NOMO-1 (cell line): ENCODE data around the gene MRPL12.
A peak's percentile ranks its signal among the peaks of the same experiment; 100 is the strongest.

Source experiments
- DNase-seq, 2 experiments: peaks; one replicate each; lab custom pipeline; 2025; ENCODE audit not compliant: unreplicated experiment in 2 of 2; lab: John Stamatoyannopoulos, UW

MRPL12 gene

GRCh38 chr17:81715107-81715871, 12.1 kb downstream of the MRPL12 start:
- DNase-seq = no peak

GRCh38 chr17:81715872-81716673, 12.9 kb downstream of the MRPL12 start:
- DNase-seq = no peak

- no peak for DNase-seq
These were observed 13.5 kb downstream of the MRPL12 start for GRCh38 chr17:81716674-81716996.

- DNase-seq = no peak
These were observed 14.0 kb downstream of the MRPL12 start for GRCh38 chr17:81717049-81717765.

GRCh38 chr17:81717766-81718089, 14.6 kb downstream of the MRPL12 start:
- DNase-seq = no peak

GRCh38 chr17:81719410-81720266, 16.5 kb downstream of the MRPL12 start:
- DNase-seq = no peak

- no peak for DNase-seq
These were observed 17.3 kb downstream of the MRPL12 start for GRCh38 chr17:81720267-81721071.

- DNase-seq = no peak
These were observed 19.3 kb downstream of the MRPL12 start for GRCh38 chr17:81722184-81723120.

GRCh38 chr17:81723651-81724209, 20.6 kb downstream of the MRPL12 start:
- no peak for DNase-seq

- DNase-seq = no peak
These were observed 22.3 kb downstream of the MRPL12 start for GRCh38 chr17:81725439-81725838.

- no peak for DNase-seq
These were observed 22.8 kb downstream of the MRPL12 start for GRCh38 chr17:81726004-81726403.

GRCh38 chr17:81727324-81728031, 24.3 kb downstream of the MRPL12 start:
- DNase-seq = no peak

GRCh38 chr17:81733507-81734404, 30.6 kb downstream of the MRPL12 start:
- DNase-seq = peak; percentile 56 to 73

GRCh38 chr17:81734405-81735263, 31.5 kb downstream of the MRPL12 start:
- no peak for DNase-seq

GRCh38 chr17:81735264-81736102, 32.3 kb downstream of the MRPL12 start:
- DNase-seq = peak; percentile 97 to 98
